GM12865 (cell line): ENCODE data around the gene GIPC3.

Source experiments
- DNase-seq: peaks from one replicate; pipeline ENCODE4 v3.0.0; 2010; ENCODE audit warnings: low read depth
- H3K4me3 ChIP-seq: 2 replicates; pipeline ENCODE4 v1.5.1; 2011; ENCODE audit warnings: mild to moderate bottlenecking, low read depth, low read length, control low read depth
- CTCF ChIP-seq: IDR thresholded peaks from 2 replicates; pipeline ENCODE4 v1.5.1; 2011; ENCODE audit warnings: low read length, control low read depth, low read depth, inconsistent platforms; ENCODE audit not compliant: insufficient read depth; ENCODE audit errors: missing control alignments

The GIPC3 gene

GRCh38 chr19:3620817-3621547 is 35.7 kb downstream of the GIPC3 start:
- no peak overlapping the region for H3K4me3 ChIP-seq
- TF ChIP-seq CTCF: no peak
- no peak for DNase-seq

GRCh38 chr19:3621689-3622088 is 36.4 kb downstream of the GIPC3 start:
- no peak for DNase-seq
- no peak overlapping the region for H3K4me3 ChIP-seq
- TF ChIP-seq CTCF: no peak

- DNase-seq: no peak
- no peak for TF ChIP-seq CTCF
Measured at GRCh38 chr19:3622224-3622623, 36.9 kb downstream of the GIPC3 start.

GRCh38 chr19:3623716-3624115 is 38.4 kb downstream of the GIPC3 start:
- no peak for TF ChIP-seq CTCF
- no peak for DNase-seq
- no peak overlapping the region for H3K4me3 ChIP-seq

More at GRCh38 chr19:3622224-3622623, 36.9 kb downstream of the GIPC3 start:
- no peak overlapping the region for H3K4me3 ChIP-seq

GRCh38 chr19:3625996-3626472 is 40.8 kb downstream of the GIPC3 start:
- no peak for TF ChIP-seq CTCF
- H3K4me3 ChIP-seq: peak overlapping the region; percentile 87
- DNase-seq: no peak

- H3K4me3 ChIP-seq: peak within 1 kb of the TSS; percentile 87
- DNase-seq: peak; percentile 99
- no peak for TF ChIP-seq CTCF
Measured at GRCh38 chr19:3626473-3627350, 41.4 kb downstream of the GIPC3 start, which contains the start of gene CACTIN. Gene CACTIN, minus strand, starts transcription at chr19:3626790. Its CDS starts 28 bp downstream, at chr19:3626762.
